ENCODE results near the gene VPS13D. TPM values are rescaled to one million over a fixed set of nuclear protein-coding genes. Genes with fewer than 3 reads are reported as not detected.
"Not testable (repeated sequence)": the region's sequence is repeated elsewhere in the genome, so short reads cannot be mapped to it uniquely, and the experiment has no call there.

The VPS13D gene
- polyA plus RNA-seq, 5 donors, result 23.7 to 27.8 (median 25.3) TPM

GRCh38 chr1:12284486-12284885, 54.7 kb downstream of the VPS13D start:
- no peak for DNase-seq

GRCh38 chr1:12285496-12286143, 55.8 kb downstream of the VPS13D start:
- DNase-seq, result no peak

GRCh38 chr1:12287869-12288268, 58.0 kb downstream of the VPS13D start:
- DNase-seq, result no peak

- DNase-seq, result no peak
Observed at GRCh38 chr1:12290828-12291227, 61.0 kb downstream of the VPS13D start.

- DNase-seq, result no peak
Observed at GRCh38 chr1:12293416-12293815, 63.6 kb downstream of the VPS13D start.

GRCh38 chr1:12294076-12294475, 64.2 kb downstream of the VPS13D start:
- DNase-seq, result no peak

GRCh38 chr1:12296016-12296415, 66.2 kb downstream of the VPS13D start:
- DNase-seq, result no peak

GRCh38 chr1:12296623-12297022, 66.8 kb downstream of the VPS13D start:
- DNase-seq, result no peak

DNA sequence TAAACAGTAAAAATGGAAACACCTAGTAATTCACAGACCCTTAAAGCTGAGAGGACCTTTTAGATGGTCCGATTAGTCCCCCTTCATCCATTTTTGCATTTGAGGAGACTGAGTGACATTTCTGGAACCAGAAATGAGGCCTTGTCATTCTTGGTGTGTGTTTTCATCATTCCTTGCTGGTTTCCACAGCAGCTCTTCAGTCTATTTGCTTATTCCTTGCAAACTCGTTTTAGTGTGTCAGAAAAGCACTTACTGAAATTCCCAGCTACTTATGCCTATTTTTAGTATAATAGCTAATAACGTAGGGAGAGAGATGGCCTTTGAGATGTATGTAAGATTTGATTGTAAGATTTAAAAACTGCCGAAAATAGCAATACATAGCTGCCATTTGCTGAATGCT, 70.9 kb downstream of the VPS13D start:
- DNase-seq, result no peak

- no peak for DNase-seq
Observed at GRCh38 chr1:12301518-12302237, 71.8 kb downstream of the VPS13D start.

GRCh38 chr1:12302798-12303447, 73.1 kb downstream of the VPS13D start:
- DNase-seq, result no peak

- no peak for DNase-seq
Observed at GRCh38 chr1:12305377-12305776, 75.5 kb downstream of the VPS13D start.

- DNase-seq, result no peak
Observed at GRCh38 chr1:12309783-12310742, 80.2 kb downstream of the VPS13D start.

- DNase-seq, result no peak
Observed at GRCh38 chr1:12314333-12314903, 84.6 kb downstream of the VPS13D start.

GRCh38 chr1:12315146-12315545, 85.3 kb downstream of the VPS13D start:
- DNase-seq, result no peak

DNA sequence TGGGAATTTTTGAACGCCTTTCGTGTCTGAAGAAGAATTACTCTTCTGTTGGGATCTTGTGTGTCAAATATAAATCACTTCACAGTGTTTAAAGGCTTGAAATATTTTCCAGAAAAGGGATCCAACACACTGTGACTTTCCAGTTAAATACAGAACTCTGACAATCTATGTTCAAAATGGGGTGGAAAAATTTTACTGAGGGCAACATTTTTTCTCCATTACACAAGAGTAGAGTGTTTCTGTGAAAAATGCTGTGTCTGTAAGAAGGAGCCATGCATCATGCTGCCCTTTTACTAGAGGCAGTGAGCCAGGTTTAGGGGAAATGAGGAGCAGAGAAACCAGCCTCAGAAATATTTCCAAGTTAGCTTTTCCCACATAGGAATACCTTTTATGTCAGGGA, 86.5 kb downstream of the VPS13D start:
- no peak for DNase-seq

GRCh38 chr1:12320486-12320885, 90.7 kb downstream of the VPS13D start:
- DNase-seq, result no peak

- no peak for DNase-seq
Observed at GRCh38 chr1:12324423-12324822, 94.6 kb downstream of the VPS13D start.

DNA sequence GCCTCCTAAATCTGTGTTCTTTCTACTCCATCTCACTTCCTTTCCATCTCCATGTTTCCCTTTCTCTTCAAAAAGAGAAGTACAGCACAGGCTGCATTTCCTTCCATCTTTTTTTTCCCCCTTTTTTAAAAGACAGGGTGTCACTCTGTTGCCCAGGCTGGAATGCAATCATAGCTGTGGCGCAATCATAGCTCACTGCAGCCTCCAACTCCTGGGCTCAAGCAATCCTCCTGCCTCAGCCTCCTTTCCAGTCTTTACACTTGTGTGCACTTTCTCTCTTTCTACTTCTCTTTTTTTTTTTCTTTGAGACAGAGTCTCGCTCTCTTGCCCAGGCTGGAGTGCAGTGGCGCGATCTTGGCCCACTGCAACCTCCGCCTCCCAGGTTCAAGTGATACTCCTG, 95.1 kb downstream of the VPS13D start:
- not testable (repeated sequence) for DNase-seq

- DNase-seq, result no peak
Observed at GRCh38 chr1:12326986-12327385, 97.2 kb downstream of the VPS13D start.

GRCh38 chr1:12327566-12327965, 97.7 kb downstream of the VPS13D start:
- no peak for DNase-seq

Data from right lung (tissue), 5 donors.